NOMO-1 treated with DMSO at 0.1 percent for 48 hours (cell line): ENCODE results near the gene TMEM132D.

Source experiments
- DNase-seq: peaks from one replicate; lab custom pipeline; 2025; ENCODE audit not compliant: unreplicated experiment; lab: John Stamatoyannopoulos, UW

Gene TMEM132D

GRCh38 chr12:129372876-129373275, 530.9 kb downstream of the TMEM132D start:
- DNase-seq = no peak

GRCh38 chr12:129372348-129372747, 531.5 kb downstream of the TMEM132D start:
- no peak for DNase-seq

DNA sequence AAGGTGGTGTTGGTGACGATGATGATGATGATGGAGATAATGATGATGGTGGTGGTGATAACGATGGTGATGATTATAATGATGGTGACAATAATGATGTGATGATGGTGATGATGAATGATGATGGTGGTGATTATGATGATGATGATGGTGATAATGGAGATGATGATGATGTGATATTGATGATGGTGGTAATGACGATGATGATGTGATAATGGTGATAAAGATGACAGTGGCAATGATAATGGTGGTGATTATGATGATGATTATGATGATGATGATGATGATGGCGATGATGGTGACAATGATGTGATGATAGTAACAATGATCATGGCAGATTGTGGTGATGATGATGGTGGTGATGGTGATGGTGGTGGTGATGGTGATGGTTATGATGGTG, 532.6 kb downstream of the TMEM132D start:
- no peak for DNase-seq

- no peak for DNase-seq
These were observed 537.2 kb downstream of the TMEM132D start for GRCh38 chr12:129366656-129367055.

DNA sequence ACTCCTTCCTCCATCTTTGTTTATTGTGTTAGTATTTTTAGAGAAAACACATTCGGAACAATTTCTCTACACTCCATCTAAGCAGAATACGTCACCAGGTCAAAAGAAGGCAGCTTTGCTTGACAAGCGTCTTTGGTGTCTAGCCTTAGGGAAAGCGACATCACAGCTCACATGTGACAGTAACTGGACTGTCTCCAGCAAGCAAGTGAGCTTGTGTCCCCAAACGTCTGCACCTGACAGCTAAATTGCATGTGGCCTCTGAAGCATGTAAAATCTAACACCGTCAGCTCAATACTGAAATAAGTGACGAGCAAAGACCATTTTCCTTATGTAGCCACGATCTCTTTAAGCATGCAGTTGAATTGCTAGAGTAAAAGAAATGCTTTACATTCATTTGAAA, 540.8 kb downstream of the TMEM132D start:
- DNase-seq = no peak

DNA sequence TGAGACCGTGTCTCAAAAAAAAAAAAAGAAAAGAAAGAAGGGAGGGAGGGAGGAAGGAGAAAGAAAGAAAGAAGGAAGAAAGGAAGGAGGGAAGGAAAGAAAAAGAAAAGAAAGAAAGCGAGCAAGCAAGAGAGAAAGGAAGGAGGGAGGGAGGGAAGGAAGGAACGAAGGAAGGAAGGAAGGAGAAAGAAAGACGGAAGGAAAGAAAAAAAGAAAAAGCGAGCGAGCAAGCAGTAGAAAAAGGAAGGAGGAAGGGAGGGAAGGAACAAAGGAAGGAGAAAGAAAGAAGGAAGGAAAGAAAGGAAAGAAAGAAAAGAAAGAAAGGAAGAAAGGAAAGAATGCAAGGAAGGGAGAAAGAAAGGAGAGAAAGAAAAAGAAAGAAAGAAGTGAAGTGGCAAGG, 546.6 kb downstream of the TMEM132D start:
- DNase-seq = no peak

- no peak for DNase-seq
These were observed 552.3 kb downstream of the TMEM132D start for GRCh38 chr12:129351481-129351880.

DNA sequence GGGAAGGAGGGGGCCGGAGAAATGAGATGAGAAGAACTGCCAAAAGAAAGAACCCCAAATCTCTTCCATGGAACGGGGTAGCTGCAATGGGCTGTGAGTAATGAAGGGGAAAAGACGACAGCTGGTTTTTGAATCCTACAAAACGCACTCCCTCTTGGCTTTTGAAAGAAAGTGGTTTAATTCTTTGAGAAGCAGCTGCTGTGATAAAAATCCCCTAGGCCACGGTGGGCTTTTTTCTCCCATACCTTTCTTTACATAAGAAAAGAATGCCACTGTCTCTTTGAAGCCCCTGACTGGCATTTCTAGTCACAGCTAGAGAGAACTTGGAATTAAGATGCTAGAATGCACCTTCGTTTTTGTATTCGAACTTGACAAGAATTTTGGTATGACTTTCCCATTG, 564.5 kb downstream of the TMEM132D start:
- DNase-seq = no peak

DNA sequence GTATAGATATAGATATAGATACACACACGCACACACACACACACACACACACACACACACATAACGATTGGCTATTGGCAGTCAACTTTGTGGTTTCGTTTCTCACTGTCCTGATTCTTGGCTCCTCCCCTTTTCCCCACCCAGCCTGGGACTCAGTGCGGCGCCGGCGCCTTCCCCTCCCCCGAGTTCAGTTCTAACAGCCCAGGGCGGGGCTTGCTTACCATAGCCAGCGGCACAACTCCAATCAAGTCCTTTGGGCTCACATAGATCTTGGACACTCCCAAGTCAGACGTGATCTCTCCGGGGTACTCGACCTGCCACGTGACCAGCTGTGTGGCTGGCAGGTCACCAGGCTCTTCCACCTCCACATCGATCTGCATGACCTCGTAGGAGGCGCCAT, 566.4 kb downstream of the TMEM132D start:
- no peak for DNase-seq

DNA sequence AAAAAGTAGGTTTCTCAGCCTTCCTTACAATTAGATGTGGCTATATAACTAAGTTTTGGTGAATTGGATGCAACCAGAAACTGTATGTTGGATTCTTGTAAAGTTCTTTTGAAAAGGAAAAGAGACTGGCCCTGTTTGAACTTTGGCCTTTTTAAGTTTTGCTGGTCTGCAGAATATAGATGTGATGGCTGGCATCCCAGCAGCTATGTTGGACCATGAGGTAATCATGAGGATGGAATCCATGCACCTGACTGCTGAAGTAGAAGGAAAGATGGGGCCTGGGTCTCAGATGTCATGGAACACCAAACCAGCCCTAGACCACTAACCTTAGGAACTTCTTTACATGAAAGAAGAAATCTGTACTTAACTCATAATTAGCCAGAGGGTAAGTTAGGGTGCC, 568.1 kb downstream of the TMEM132D start:
- DNase-seq = no peak

- no peak for DNase-seq
These were observed 571.5 kb downstream of the TMEM132D start for GRCh38 chr12:129332286-129332685.

GRCh38 chr12:129331356-129332085, 572.3 kb downstream of the TMEM132D start:
- DNase-seq = no peak

- DNase-seq = no peak
These were observed 575.6 kb downstream of the TMEM132D start for GRCh38 chr12:129328235-129328634.

- DNase-seq = no peak
These were observed 578.3 kb downstream of the TMEM132D start for GRCh38 chr12:129325566-129325965.

GRCh38 chr12:129312048-129312447, 591.8 kb downstream of the TMEM132D start:
- DNase-seq = no peak

DNA sequence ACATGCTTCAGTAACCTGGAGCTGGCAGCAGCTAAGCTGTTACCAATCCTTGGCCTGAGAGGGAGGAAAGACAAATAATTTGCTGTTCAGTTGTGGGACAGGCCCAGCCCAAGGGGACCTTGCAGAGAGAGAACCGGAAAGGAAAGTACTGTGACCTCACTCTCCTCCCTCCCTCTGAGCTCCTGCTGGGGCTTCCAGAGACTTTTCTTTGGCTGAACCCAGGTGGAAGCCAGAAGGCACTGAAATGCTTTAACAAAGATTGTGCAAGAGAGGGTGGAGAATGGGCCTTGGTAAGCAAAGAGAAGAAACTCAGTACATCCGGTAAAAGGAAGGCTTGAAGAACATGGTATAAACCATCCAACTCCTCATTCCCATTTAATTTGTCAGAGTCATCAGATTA, 593.5 kb downstream of the TMEM132D start:
- DNase-seq = no peak

GRCh38 chr12:129305851-129306250, 598.0 kb downstream of the TMEM132D start:
- DNase-seq = no peak

DNA sequence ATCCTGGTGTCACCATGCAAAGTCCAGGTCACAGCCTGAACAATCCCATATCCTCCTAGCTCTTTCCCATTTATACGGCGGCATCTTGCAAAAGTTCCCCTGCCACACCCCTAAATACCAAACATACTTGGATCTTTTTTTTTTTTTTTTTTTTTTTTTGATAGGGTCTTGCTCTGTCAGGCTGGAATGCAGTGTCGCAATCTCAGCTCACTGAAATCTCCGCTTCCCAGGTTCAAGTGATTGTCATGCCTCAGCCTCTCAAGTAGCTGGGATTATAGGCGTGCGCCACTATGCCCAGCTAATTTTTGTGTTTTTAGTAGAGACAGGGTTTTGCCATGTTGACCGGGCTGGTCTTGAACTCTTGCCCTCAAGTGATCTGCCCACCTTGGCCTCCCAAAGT, 599.3 kb downstream of the TMEM132D start:
- DNase-seq = no peak

- no peak for DNase-seq
These were observed 603.8 kb downstream of the TMEM132D start for GRCh38 chr12:129300011-129300410.

GRCh38 chr12:129298921-129299320, 604.9 kb downstream of the TMEM132D start:
- no peak for DNase-seq

DNA sequence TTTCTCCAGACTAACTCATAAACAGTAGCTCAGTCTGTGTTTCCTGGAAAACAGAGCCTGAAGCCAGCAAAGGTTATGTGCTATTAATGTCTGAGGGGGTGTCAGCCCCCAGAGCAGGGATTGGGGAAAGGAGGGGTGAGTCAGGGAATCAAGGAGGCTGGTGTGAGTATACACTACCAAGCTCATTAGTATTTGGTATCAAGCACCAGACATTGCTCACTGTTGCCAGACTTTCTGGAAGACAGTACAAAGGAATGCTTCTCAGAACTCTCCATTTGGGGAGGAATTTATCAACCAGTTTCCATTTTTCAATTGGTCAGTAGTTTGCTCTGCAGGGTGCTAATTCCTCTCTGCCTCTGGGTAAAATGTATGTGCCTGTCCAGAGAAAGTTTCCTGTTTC, 607.2 kb downstream of the TMEM132D start:
- DNase-seq = no peak

GRCh38 chr12:129294868-129295267, 609.0 kb downstream of the TMEM132D start:
- no peak for DNase-seq

DNA sequence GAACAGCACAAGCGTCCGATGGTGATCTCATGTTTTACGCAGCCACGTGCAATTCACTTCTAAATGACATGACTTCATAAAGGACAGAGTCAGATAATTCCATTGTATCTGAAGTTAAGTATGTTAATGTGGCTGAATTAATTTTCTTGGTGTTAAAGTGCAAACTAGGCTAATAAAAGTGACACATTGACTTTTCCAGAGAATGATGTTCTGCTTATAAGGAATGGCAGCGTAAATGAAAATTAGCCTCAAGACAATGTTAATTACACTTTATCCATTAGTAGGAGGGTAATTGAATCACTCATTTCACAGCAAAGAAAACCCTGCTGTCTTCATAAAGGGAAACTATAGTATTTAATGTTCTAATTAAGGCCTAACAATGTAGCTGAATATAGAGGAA, 624.1 kb downstream of the TMEM132D start:
- DNase-seq = no peak
